Measurements from ENCODE around the gene NDUFV2. TPM values are rescaled to one million over a fixed set of nuclear protein-coding genes. Genes with fewer than 3 reads are reported as not detected.

NDUFV2 gene
- total and polyA plus RNA-seq, 2 of the 13 experiments (the other 11 are each of a cell fraction or from before 2014, with no cell fraction given), result 216 to 299 TPM

- TF ChIP-seq E2F5 (CRISPR knock-in tag; conservative IDR thresholded peaks at IDR 0.05) (no peak), SUZ12 (IDR thresholded peaks at IDR 0.05; ENCODE audit: low read depth, low read length) (no peak), DPF2 (CRISPR knock-in tag; IDR thresholded peaks at IDR 0.05; ENCODE audit: borderline replicate concordance, low read depth) (no peak), ZNF30 (CRISPR knock-in tag; IDR thresholded peaks at IDR 0.05) (no peak), HNRNPK (IDR thresholded peaks at IDR 0.05; ENCODE audit: low read depth, low read length, poor library complexity, severe bottlenecking) (no peak)
These were observed 13.5 kb downstream of the NDUFV2 start (continued) for GRCh38 chr18:9115984-9116383.

DNA sequence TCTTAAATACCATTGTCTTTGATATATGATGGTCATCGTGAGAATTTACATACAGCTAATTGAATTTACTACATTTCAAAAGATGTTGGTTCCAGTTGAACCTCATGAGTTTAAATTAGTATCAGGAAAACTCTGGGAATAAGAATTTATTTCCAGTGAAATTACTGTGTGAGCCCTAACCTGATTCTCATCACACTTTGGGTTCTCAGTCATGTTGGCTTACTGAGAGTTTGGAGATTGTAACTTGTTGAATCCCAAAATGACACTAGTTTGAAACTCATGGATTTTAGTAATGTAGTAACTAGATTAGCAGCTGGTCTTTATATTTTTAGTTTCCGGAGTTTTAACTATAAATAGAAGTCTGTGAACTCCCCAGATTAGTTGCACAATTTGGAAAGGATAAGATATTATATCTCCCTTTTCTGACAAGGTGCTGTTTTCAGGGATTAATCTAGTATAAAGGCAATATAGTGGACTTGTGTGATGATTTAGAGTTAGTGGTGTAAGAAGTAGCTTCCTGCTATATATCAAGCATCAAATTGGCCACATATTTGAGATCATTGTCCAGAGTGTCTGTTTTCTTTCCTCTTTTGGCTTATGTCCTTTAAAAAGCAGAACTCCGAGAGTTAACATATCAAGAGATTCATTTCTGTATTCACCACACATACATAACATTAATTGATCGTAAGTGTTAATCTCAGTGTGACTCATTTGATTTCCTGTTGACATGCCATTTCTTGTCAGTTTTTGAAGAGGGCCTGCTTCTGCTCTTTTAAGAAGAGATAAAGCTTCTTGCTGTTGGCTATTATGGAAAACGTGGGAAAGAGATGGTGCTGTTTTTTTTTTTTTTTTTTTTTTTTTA is 15.7 kb downstream of the NDUFV2 start:
- 94% methylated on average over 5 of the region's 5 CpGs for WGBS (ENCODE audit: low lambda C conversion rate)
- no peak for FAIRE-seq
- no peak overlapping the region for H3K9ac ChIP-seq (ENCODE audit: insufficient read depth, low read depth, low read length)

More for the DNA sequence above, 15.7 kb downstream of the NDUFV2 start:
- peaks cover 30% of the 10 kb centered on the region for H4K20me1 ChIP-seq (ENCODE audit: insufficient read depth, low read length)
- H3K4me2 ChIP-seq (ENCODE audit: low read depth, low read length), result no peak overlapping the region
- H3K36me3 ChIP-seq (replicated peaks in 1 of 2; ENCODE audit: control insufficient read depth in 1 of 2, insufficient read depth in 2 of 2, low read length in 2 of 2), result peaks cover 3 to 43% of the 10 kb centered on the region in 2 experiments; a peak in 4 of 5 replicates
- H3K9me3 ChIP-seq (ENCODE audit: low read length), result no peaks in the 10 kb centered on the region
- intact Hi-C loops (cut with micrococcal nuclease; ENCODE audit: unreplicated experiment), result no loop called here
- H3K27me3 ChIP-seq (ENCODE audit: control insufficient read depth in 1 of 2, insufficient read depth in 2 of 2, low read length in 2 of 2), result no peaks in the 10 kb centered on the region
- CTCF ChIA-PET (ENCODE audit: low intra/inter-chr PET ratio, low total read pairs), result no interaction called here
- POLR2A ChIA-PET, result interaction anchor here (0.9 to 1.9 kb wide), 5 partner anchors 15 to 45 kb away, joined by 3 to 7 read pairs (median 5); partner anchors contain the start of genes ANKRD12 and NDUFV2
- H3K4me3 ChIP-seq (replicated peaks in 1 of 3; ENCODE audit: insufficient read depth in 1 of 3, low read depth in 2 of 3, low read length in 3 of 3), result no peak overlapping the region
- DNase-seq (ENCODE audit: low spot score), result no peak
- in situ Hi-C loops (cut with HindIII; ENCODE audit: extremely low pct_ligation_motif_present, low pct_unique_long_range_greater_than_20kb), result no loop called here
- no peak for ATAC-seq
- no TSS peak for BruUV-seq (replicated peaks)
- no peak overlapping the region for H3K27ac ChIP-seq (ENCODE audit: extremely low read length, insufficient read depth, low read length)
- H3K4me1 ChIP-seq (ENCODE audit: insufficient read depth, low read length), result peaks cover 40% of the 10 kb centered on the region
- H3K79me2 ChIP-seq (ENCODE audit: insufficient read depth, low read length), result peaks cover 80% of the 10 kb centered on the region
- H2AFZ ChIP-seq (ENCODE audit: low read length), result no peak overlapping the region
- TF ChIP-seq ELF1 (CRISPR knock-in tag; IDR thresholded peaks at IDR 0.05) (no peak), RBFOX2 (IDR thresholded peaks at IDR 0.05; ENCODE audit: low read depth, low read length) (0 out of 2 replicates have a peak, but pooled peaks have one; percentile 16)
